OCI-LY3 (cell line): ENCODE data around the gene PIK3CD.

ENCODE experiments used
- H2AFZ ChIP-seq: fragments of 200-600, 300-600 bp; shearing (Covaris generic); 2 replicates; pipeline ENCODE4 v1.6.0; 2014; ENCODE audit warnings: antibody characterized with exemption, low read depth, low read length
- H3K27ac ChIP-seq: fragments of 200-600, 300-600 bp; sonication (generic); 2 replicates; pipeline ENCODE4 v1.5.1; 2014; ENCODE audit warnings: mild to moderate bottlenecking, low read length, moderate library complexity, mixed read lengths
- H3K27me3 ChIP-seq: fragments of 200-600, 300-600 bp; sonication (generic); 2 replicates; pipeline ENCODE4 v1.6.1; 2014; ENCODE audit warnings: low read depth, low read length, mixed read lengths
- H3K36me3 ChIP-seq: fragments of 200-600, 300-600 bp; sonication (generic); replicated peaks from 2 replicates; pipeline ENCODE3; 2014; ENCODE audit warnings: low read depth, low read length, mixed read lengths
- H3K4me1 ChIP-seq: fragments of 300-600, 200-600 bp; sonication (generic); 2 replicates; pipeline ENCODE4 v1.6.1; 2014; ENCODE audit warnings: low read length, mixed read lengths
- H3K4me2 ChIP-seq: fragments of 200-600, 300-600 bp; sonication (generic); 2 replicates; pipeline ENCODE4 v1.6.1; 2014; ENCODE audit warnings: low read length, mixed read lengths
- H3K4me3 ChIP-seq: fragments of 300-600, 200-600 bp; sonication (generic); 2 replicates; pipeline ENCODE4 v1.5.1; 2014; ENCODE audit warnings: antibody characterized with exemption, mild to moderate bottlenecking, low read length, moderate library complexity
- H3K79me2 ChIP-seq: fragments of 300-600, 200-600 bp; shearing (Covaris generic); 2 replicates; pipeline ENCODE4 v1.6.1; 2014; ENCODE audit warnings: mild to moderate bottlenecking, low read length, mixed read lengths
- H3K9ac ChIP-seq: fragments of 300-600, 200-600 bp; shearing (Covaris generic); 2 replicates; pipeline ENCODE4 v1.6.0; 2014; ENCODE audit warnings: mild to moderate bottlenecking, low read length, moderate library complexity
- H3K9me3 ChIP-seq: fragments of 200-600, 300-600 bp; shearing (Covaris generic); 2 replicates; pipeline ENCODE4 v1.6.1; 2014; ENCODE audit warnings: low read length, mixed read lengths; ENCODE audit not compliant: insufficient read depth
- H4K20me1 ChIP-seq: fragments of 200-600, 300-600 bp; sonication (generic); 2 replicates; pipeline ENCODE4 v1.6.1; 2016; ENCODE audit warnings: low read length, mixed read lengths; ENCODE audit not compliant: insufficient read depth
- CTCF ChIP-seq: fragments of 200-600, 300-600 bp; sonication (generic); IDR thresholded peaks from 2 replicates; pipeline ENCODE4 v1.5.1; 2014; ENCODE audit warnings: antibody characterized with exemption, low read length, low read depth
- EZH2phosphoT487 ChIP-seq: fragments of 200-600 bp; shearing (Covaris generic); IDR thresholded peaks from 2 replicates; pipeline ENCODE4 v1.6.1; 2018; ENCODE audit warnings: antibody characterized with exemption, mixed run types, low read depth

The PIK3CD gene

GRCh38 chr1:9718006-9718680 is 66.6 kb downstream of the PIK3CD start:
- no peaks in the 10 kb centered on the region for H3K9me3 ChIP-seq
- 0 out of 2 replicates have a peak, but pooled peaks cover 6% of the 10 kb centered on the region for H4K20me1 ChIP-seq
- peaks cover 35% of the 10 kb centered on the region for H3K4me1 ChIP-seq
- no peak overlapping the region for H3K4me3 ChIP-seq
- H3K27me3 ChIP-seq, result no peaks in the 10 kb centered on the region
- no peak overlapping the region for H3K9ac ChIP-seq
- 0 out of 2 replicates have a peak overlapping the region, but pooled peaks have one; percentile 36 for H3K4me2 ChIP-seq
- H3K36me3 ChIP-seq, result peaks cover 63% of the 10 kb centered on the region
- TF ChIP-seq EZH2phosphoT487, result no peak
- TF ChIP-seq CTCF, result no peak
- no peak overlapping the region for H2AFZ ChIP-seq
- H3K79me2 ChIP-seq, result peaks cover 17% of the 10 kb centered on the region
- H3K27ac ChIP-seq, result peak overlapping the region; percentile 67

- Histone ChIP-seq H4K20me1 (no peaks in the 10 kb centered on the region), H3K4me3 (no peak overlapping the region), H3K4me1 (peaks cover 31% of the 10 kb centered on the region), H3K4me2 (no peak overlapping the region), H3K79me2 (peaks cover 9% of the 10 kb centered on the region; the same call in 1 of the 2 replicates), H3K27me3 (no peaks in the 10 kb centered on the region), H3K36me3 (peaks cover 74% of the 10 kb centered on the region), H3K27ac (no peak overlapping the region), H3K9ac (no peak overlapping the region), H3K9me3 (no peaks in the 10 kb centered on the region), H2AFZ (no peak overlapping the region)
- no peak for TF ChIP-seq CTCF
- no peak for TF ChIP-seq EZH2phosphoT487
Observed at GRCh38 chr1:9719978-9720722, 68.6 kb downstream of the PIK3CD start.

GRCh38 chr1:9720785-9721605 is 69.5 kb downstream of the PIK3CD start:
- Histone ChIP-seq H2AFZ (no peak overlapping the region), H3K9ac (no peak overlapping the region), H3K4me1 (peaks cover 29% of the 10 kb centered on the region), H3K4me3 (no peak overlapping the region), H3K27ac (peak overlapping the region; percentile 49), H3K27me3 (no peaks in the 10 kb centered on the region), H3K36me3 (peaks cover 68% of the 10 kb centered on the region), H3K79me2 (peaks cover 9% of the 10 kb centered on the region; the same call in 1 of the 2 replicates), H3K4me2 (no peak overlapping the region), H4K20me1 (no peaks in the 10 kb centered on the region), H3K9me3 (no peaks in the 10 kb centered on the region)
- TF ChIP-seq EZH2phosphoT487 (no peak), CTCF (no peak)
